ENCODE measurements around the gene ZSCAN2.

The ZSCAN2 gene

GRCh38 chr15:84643838-84644237 is 43.0 kb downstream of the ZSCAN2 start:
- Histone ChIP-seq H3K9ac (ENCODE audit: low read length) (no peak overlapping the region), H3K4me3 (ENCODE audit: insufficient read depth in 1 of 2, low read depth in 1 of 2, low read length in 2 of 2) (no peak overlapping the region), H3K9me3 (ENCODE audit: control insufficient read depth, low read length) (no peaks in the 10 kb centered on the region), H3K23ac (ENCODE audit: low read length in 2 of 2) (no peak overlapping the region), H3K79me1 (replicated peaks; ENCODE audit: low read length, poor library complexity, severe bottlenecking) (peaks cover 30% of the 10 kb centered on the region), H3K4ac (ENCODE audit: low read depth in 1 of 2, low read length in 2 of 2) (no peak overlapping the region), H2AK5ac (ENCODE audit: low read length, severe bottlenecking) (no peak overlapping the region), H3K4me1 (ENCODE audit: control insufficient read depth, insufficient read depth, low read depth, low read length) (no peaks in the 10 kb centered on the region), H4K91ac (ENCODE audit: low read length) (no peak overlapping the region), H3K4me2 (ENCODE audit: low read length, poor library complexity, severe bottlenecking) (no peak overlapping the region), H2BK5ac (ENCODE audit: low read depth, low read length, poor library complexity, severe bottlenecking) (no peak overlapping the region), H2AFZ (ENCODE audit: low read depth, low read length) (no peak overlapping the region), H2BK12ac (ENCODE audit: low read length in 2 of 2) (no peak overlapping the region), H4K8ac (ENCODE audit: low read length) (no peak overlapping the region), H3K27me3 (ENCODE audit: control insufficient read depth in 1 of 2, insufficient read depth in 1 of 2, low read length in 2 of 2) (no peaks in the 10 kb centered on the region), H3K14ac (ENCODE audit: low read length in 2 of 2) (no peak overlapping the region), H2BK120ac (ENCODE audit: low read depth, low read length) (no peak overlapping the region), H3K18ac (ENCODE audit: low read depth in 1 of 2, low read length in 2 of 2) (no peak overlapping the region), H3K27ac (ENCODE audit: low read length, poor library complexity, severe bottlenecking) (no peak overlapping the region), H2BK15ac (ENCODE audit: low read depth, poor library complexity, severe bottlenecking) (no peak overlapping the region), H3K36me3 (ENCODE audit: control insufficient read depth in 1 of 2, insufficient read depth in 2 of 2, low read depth in 1 of 2, low read length in 2 of 2) (peaks cover 82 to 93% of the 10 kb centered on the region in 2 experiments)
- DNase-seq: no peak
- 98% methylated on average over 6 of the region's 6 CpGs for WGBS

- Histone ChIP-seq H2BK120ac (ENCODE audit: low read depth, low read length) (no peak overlapping the region), H3K4ac (ENCODE audit: low read depth in 1 of 2, low read length in 2 of 2) (no peak overlapping the region), H3K4me1 (ENCODE audit: control insufficient read depth, insufficient read depth, low read depth, low read length) (no peaks in the 10 kb centered on the region), H3K36me3 (ENCODE audit: control insufficient read depth in 1 of 2, insufficient read depth in 2 of 2, low read depth in 1 of 2, low read length in 2 of 2) (peaks cover 80 to 89% of the 10 kb centered on the region in 2 experiments), H2BK15ac (ENCODE audit: low read depth, poor library complexity, severe bottlenecking) (no peak overlapping the region), H2BK5ac (ENCODE audit: low read depth, low read length, poor library complexity, severe bottlenecking) (no peak overlapping the region), H3K27me3 (ENCODE audit: control insufficient read depth in 1 of 2, insufficient read depth in 1 of 2, low read length in 2 of 2) (no peaks in the 10 kb centered on the region), H2AK5ac (ENCODE audit: low read length, severe bottlenecking) (no peak overlapping the region), H3K9ac (ENCODE audit: low read length) (no peak overlapping the region), H3K4me2 (ENCODE audit: low read length, poor library complexity, severe bottlenecking) (no peak overlapping the region), H3K14ac (ENCODE audit: low read length in 2 of 2) (no peak overlapping the region), H3K23ac (ENCODE audit: low read length in 2 of 2) (no peak overlapping the region), H3K9me3 (ENCODE audit: control insufficient read depth, low read length) (no peaks in the 10 kb centered on the region), H3K79me1 (replicated peaks; ENCODE audit: low read length, poor library complexity, severe bottlenecking) (peaks cover 32% of the 10 kb centered on the region), H3K4me3 (ENCODE audit: insufficient read depth in 1 of 2, low read depth in 1 of 2, low read length in 2 of 2) (no peak overlapping the region), H3K27ac (ENCODE audit: low read length, poor library complexity, severe bottlenecking) (no peak overlapping the region), H2BK12ac (ENCODE audit: low read length in 2 of 2) (no peak overlapping the region), H4K91ac (ENCODE audit: low read length) (no peak overlapping the region), H3K18ac (ENCODE audit: low read depth in 1 of 2, low read length in 2 of 2) (no peak overlapping the region), H2AFZ (ENCODE audit: low read depth, low read length) (no peak overlapping the region), H4K8ac (ENCODE audit: low read length) (no peak overlapping the region)
- no peak for DNase-seq
- WGBS: 98% methylated on average over 10 of the region's 10 CpGs
These were observed 44.7 kb downstream of the ZSCAN2 start for GRCh38 chr15:84645496-84645895.

GRCh38 chr15:84645997-84646396 is 45.2 kb downstream of the ZSCAN2 start:
- no peak overlapping the region for H2BK5ac ChIP-seq (ENCODE audit: low read depth, low read length, poor library complexity, severe bottlenecking)
- no peak overlapping the region for H3K4me2 ChIP-seq (ENCODE audit: low read length, poor library complexity, severe bottlenecking)
- H2BK12ac ChIP-seq (ENCODE audit: low read length in 2 of 2): no peak overlapping the region
- no peak for DNase-seq
- no peak overlapping the region for H2BK120ac ChIP-seq (ENCODE audit: low read depth, low read length)
- 92% methylated on average over 10 of the region's 10 CpGs for WGBS
- H3K27me3 ChIP-seq (ENCODE audit: control insufficient read depth in 1 of 2, insufficient read depth in 1 of 2, low read length in 2 of 2): no peaks in the 10 kb centered on the region
- no peaks in the 10 kb centered on the region for H3K4me1 ChIP-seq (ENCODE audit: control insufficient read depth, insufficient read depth, low read depth, low read length)
- no peak overlapping the region for H4K8ac ChIP-seq (ENCODE audit: low read length)
- peaks cover 84 to 86% of the 10 kb centered on the region in 2 experiments for H3K36me3 ChIP-seq (ENCODE audit: control insufficient read depth in 1 of 2, insufficient read depth in 2 of 2, low read depth in 1 of 2, low read length in 2 of 2)
- H2BK15ac ChIP-seq (ENCODE audit: low read depth, poor library complexity, severe bottlenecking): no peak overlapping the region
- H4K91ac ChIP-seq (ENCODE audit: low read length): no peak overlapping the region
- no peaks in the 10 kb centered on the region for H3K9me3 ChIP-seq (ENCODE audit: control insufficient read depth, low read length)
- no peak overlapping the region for H3K18ac ChIP-seq (ENCODE audit: low read depth in 1 of 2, low read length in 2 of 2)
- no peak overlapping the region for H3K23ac ChIP-seq (ENCODE audit: low read length in 2 of 2)
- no peak overlapping the region for H3K4me3 ChIP-seq (ENCODE audit: insufficient read depth in 1 of 2, low read depth in 1 of 2, low read length in 2 of 2)
- H3K27ac ChIP-seq (ENCODE audit: low read length, poor library complexity, severe bottlenecking): no peak overlapping the region
- H3K79me1 ChIP-seq (replicated peaks; ENCODE audit: low read length, poor library complexity, severe bottlenecking): peaks cover 34% of the 10 kb centered on the region
- H3K4ac ChIP-seq (ENCODE audit: low read depth in 1 of 2, low read length in 2 of 2): no peak overlapping the region
- H2AK5ac ChIP-seq (ENCODE audit: low read length, severe bottlenecking): no peak overlapping the region
- no peak overlapping the region for H2AFZ ChIP-seq (ENCODE audit: low read depth, low read length)
- no peak overlapping the region for H3K14ac ChIP-seq (ENCODE audit: low read length in 2 of 2)
- H3K9ac ChIP-seq (ENCODE audit: low read length): no peak overlapping the region

DNA sequence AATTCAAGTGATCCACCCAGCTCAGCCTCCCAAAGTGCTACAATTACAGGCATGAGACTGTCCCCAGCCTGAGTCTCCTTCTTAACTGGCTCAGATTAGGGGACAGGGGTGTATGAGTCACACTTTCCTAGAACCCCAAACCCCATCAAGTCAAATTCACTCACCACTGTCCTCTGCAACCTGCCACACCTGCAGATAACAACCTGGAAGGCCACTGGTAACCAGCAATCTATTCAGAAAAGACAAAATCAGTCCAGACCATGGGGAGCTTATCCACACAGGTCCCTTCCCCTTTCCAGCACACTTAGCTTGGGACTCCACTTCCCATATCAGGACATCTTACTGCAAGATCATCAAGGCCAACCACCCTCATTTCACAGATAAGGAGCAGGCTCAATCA is 46.9 kb downstream of the ZSCAN2 start:
- H2BK120ac ChIP-seq (ENCODE audit: low read depth, low read length): no peak overlapping the region
- peaks cover 39% of the 10 kb centered on the region for H3K79me1 ChIP-seq (replicated peaks; ENCODE audit: low read length, poor library complexity, severe bottlenecking)
- no peak overlapping the region for H4K8ac ChIP-seq (ENCODE audit: low read length)
- no peak overlapping the region for H2AK5ac ChIP-seq (ENCODE audit: low read length, severe bottlenecking)
- no peak overlapping the region for H3K23ac ChIP-seq (ENCODE audit: low read length in 2 of 2)
- H3K4me1 ChIP-seq (ENCODE audit: control insufficient read depth, insufficient read depth, low read depth, low read length): peaks cover 3% of the 10 kb centered on the region
- no peak overlapping the region for H2BK15ac ChIP-seq (ENCODE audit: low read depth, poor library complexity, severe bottlenecking)
- no peak overlapping the region for H2BK12ac ChIP-seq (ENCODE audit: low read length in 2 of 2)
- H3K18ac ChIP-seq (ENCODE audit: low read depth in 1 of 2, low read length in 2 of 2): no peak overlapping the region
- no peak overlapping the region for H3K27ac ChIP-seq (ENCODE audit: low read length, poor library complexity, severe bottlenecking)
- H3K27me3 ChIP-seq (ENCODE audit: control insufficient read depth in 1 of 2, insufficient read depth in 1 of 2, low read length in 2 of 2): no peaks in the 10 kb centered on the region
- no peak overlapping the region for H3K4ac ChIP-seq (ENCODE audit: low read depth in 1 of 2, low read length in 2 of 2)
- no peak overlapping the region for H3K4me2 ChIP-seq (ENCODE audit: low read length, poor library complexity, severe bottlenecking)
- no peak overlapping the region for H3K4me3 ChIP-seq (ENCODE audit: insufficient read depth in 1 of 2, low read depth in 1 of 2, low read length in 2 of 2)
- DNase-seq: no peak
- H3K9ac ChIP-seq (ENCODE audit: low read length): no peak overlapping the region
- H2BK5ac ChIP-seq (ENCODE audit: low read depth, low read length, poor library complexity, severe bottlenecking): no peak overlapping the region
- H2AFZ ChIP-seq (ENCODE audit: low read depth, low read length): no peak overlapping the region
- peaks cover 70 to 85% of the 10 kb centered on the region in 2 experiments for H3K36me3 ChIP-seq (ENCODE audit: control insufficient read depth in 1 of 2, insufficient read depth in 2 of 2, low read depth in 1 of 2, low read length in 2 of 2)
- no peak overlapping the region for H4K91ac ChIP-seq (ENCODE audit: low read length)
- no peak overlapping the region for H3K14ac ChIP-seq (ENCODE audit: low read length in 2 of 2)
- no peaks in the 10 kb centered on the region for H3K9me3 ChIP-seq (ENCODE audit: control insufficient read depth, low read length)
